HCT116 (cell line): ENCODE results near the gene IGSF3. TPM values are rescaled to one million over a fixed set of nuclear protein-coding genes. Genes with fewer than 3 reads are reported as not detected.

Source experiments
- ATAC-seq: fragments of 200-7000 bp; cut with Tn5 transposase; 2 replicates; pipeline ENCODE4 v1.9.1; 2020; ENCODE audit warnings: mild to moderate bottlenecking, moderate library complexity
- Bru-seq: library from RNA; stranded (reverse); fragments of 400-500 nt; gene quantifications from one replicate; lab custom pipeline; 2021; lab: Mats Ljungman, UMichigan
- BruChase-seq, 2 experiments: library from RNA; stranded (reverse); fragments of 400-500 nt; gene quantifications; one replicate each; lab custom pipeline; 2021; lab: Mats Ljungman, UMichigan
- BruUV-seq: library from RNA; stranded (reverse); fragments of 400-500 nt; replicated peaks from 2 replicates; lab custom pipeline; 2021; lab: Mats Ljungman, UMichigan
- CTCF ChIA-PET: fragments of 300-600 bp; sonication (Branson Sonifier 250); formaldehyde crosslinking; loops from one replicate; lab custom pipeline; 2021; ENCODE audit warnings: antibody characterized with exemption; lab: Charles Lee
- POLR2A ChIA-PET: fragments of 300-600, 350-600 bp; sonication (Branson Sonifier 250); formaldehyde crosslinking; loops from one replicate; lab custom pipeline; 2021; ENCODE audit warnings: antibody characterized with exemption; lab: Charles Lee
- RAD21 ChIA-PET, 2 experiments: fragments of 300-600 bp; sonication (Branson Sonifier 250); formaldehyde crosslinking; loops; one replicate each; lab custom pipeline; 2023; ENCODE audit warnings: low total read pairs in 2 of 2; ENCODE audit not compliant: uncharacterized antibody in 2 of 2, unreplicated experiment in 2 of 2, low non-redundant PET in 1 of 2; lab: Charles Lee
- DNase-seq: peaks from one replicate; pipeline ENCODE4 v3.0.0-alpha.2; 2010; ENCODE audit warnings: low read depth, low spot score
- H2AFZ ChIP-seq: fragments of 200-600 bp; shearing (Covaris generic), sonication (generic); 2 replicates; pipeline ENCODE4 v1.6.1; 2017; ENCODE audit warnings: low read depth, mixed run types, mixed read lengths, antibody characterized with exemption, low read length; ENCODE audit not compliant: poor library complexity, severe bottlenecking
- H3K27ac ChIP-seq: 2 replicates; pipeline ENCODE4 v1.5.1; 2012; ENCODE audit warnings: low read depth, low read length
- H3K27me3 ChIP-seq: fragments of 200-600 bp; sonication (generic); 2 replicates; pipeline ENCODE4 v1.6.1; 2016; ENCODE audit warnings: mixed run types, low read length, mixed read lengths; ENCODE audit not compliant: insufficient read depth
- H3K36me3 ChIP-seq, 2 experiments: fragments of 200-500 bp in 1 of 2; fragments of 200-600 bp in 1 of 2; sonication (Bioruptor generic) in 1 of 2; sonication (generic) in 1 of 2; 2 replicates each; pipeline versions ENCODE4 v1.5.1 to v1.6.1; 2014 to 2016; ENCODE audit warnings: low read length in 2 of 2, inconsistent platforms in 1 of 2, mixed read lengths in 1 of 2, mixed run types in 1 of 2; ENCODE audit not compliant: insufficient read depth in 2 of 2, control insufficient read depth in 1 of 2
- H3K4me1 ChIP-seq, 2 experiments: fragments of 200-600 bp in 1 of 2; sonication (generic) in 1 of 2; 2 replicates each; pipeline versions ENCODE4 v1.5.1 to v1.6.1; 2012 to 2017; ENCODE audit warnings: low read length in 2 of 2, inconsistent platforms in 1 of 2, mild to moderate bottlenecking in 1 of 2, mixed read lengths in 1 of 2, mixed run types in 1 of 2, moderate library complexity in 1 of 2; ENCODE audit not compliant: insufficient read depth in 2 of 2, control insufficient read depth in 1 of 2
- H3K4me2 ChIP-seq: fragments of 200-600 bp; sonication (generic); 2 replicates; pipeline ENCODE4 v1.6.1; 2017; ENCODE audit warnings: mixed run types, low read length, mixed read lengths
- H3K4me3 ChIP-seq, 2 experiments: fragments of 200-600 bp in 1 of 2; sonication (generic) in 1 of 2; replicated peaks in 1 of 2; 2 replicates each; pipeline ENCODE4 v1.5.1; 2011 to 2016; ENCODE audit warnings: low read length in 2 of 2, control low read depth in 1 of 2, low read depth in 1 of 2, mild to moderate bottlenecking in 1 of 2, mixed read lengths in 1 of 2, mixed run types in 1 of 2
- H3K79me2 ChIP-seq: fragments of 200-600 bp; sonication (generic); 2 replicates; pipeline ENCODE4 v1.6.1; 2017; ENCODE audit warnings: mild to moderate bottlenecking, mixed run types, low read length, moderate library complexity, mixed read lengths; ENCODE audit not compliant: insufficient read depth
- H3K9ac ChIP-seq: fragments of 200-600 bp; sonication (generic); 2 replicates; pipeline ENCODE4 v1.6.1; 2016; ENCODE audit warnings: low read length, mixed read lengths
- H3K9me2 ChIP-seq: fragments of 200-600 bp; sonication (generic), shearing (Covaris generic); 2 replicates; pipeline ENCODE4 v1.6.1; 2017; ENCODE audit warnings: mixed run types, mild to moderate bottlenecking, moderate library complexity; ENCODE audit not compliant: insufficient read depth
- H3K9me3 ChIP-seq, 2 experiments: fragments of 200-500 bp in 1 of 2; fragments of 200-600 bp in 1 of 2; sonication (Bioruptor generic) in 1 of 2; sonication (generic) in 1 of 2; 2 replicates each; pipeline ENCODE4 v1.6.1; 2014 to 2017; ENCODE audit warnings: low read length in 2 of 2, mixed read lengths in 2 of 2, inconsistent platforms in 1 of 2, low read depth in 1 of 2, mild to moderate bottlenecking in 1 of 2, mixed run types in 1 of 2, moderate library complexity in 1 of 2; ENCODE audit not compliant: control insufficient read depth in 1 of 2, insufficient read depth in 1 of 2
- H4K20me1 ChIP-seq: fragments of 200-600 bp; sonication (generic), shearing (Covaris generic); 2 replicates; pipeline ENCODE4 v1.6.1; 2017; ENCODE audit warnings: mixed run types, mild to moderate bottlenecking, moderate library complexity; ENCODE audit not compliant: insufficient read depth
- EZH2 ChIP-seq: fragments of 200-600 bp; sonication (generic); IDR thresholded peaks from 2 replicates; pipeline ENCODE4 v1.6.1; 2017; ENCODE audit warnings: antibody characterized with exemption, mixed run types
- POLR2AphosphoS5 ChIP-seq: IDR thresholded peaks from 2 replicates; pipeline ENCODE4 v1.6.1; 2011; ENCODE audit warnings: mild to moderate bottlenecking, low read depth, low read length, moderate library complexity
- REST ChIP-seq: IDR thresholded peaks from 2 replicates; pipeline ENCODE4 v1.6.1; 2012; ENCODE audit warnings: low read depth
- SP1 ChIP-seq: IDR thresholded peaks from 2 replicates; pipeline ENCODE4 v1.6.1; 2012; ENCODE audit warnings: low read depth
- YY1 ChIP-seq: IDR thresholded peaks from 2 replicates; pipeline ENCODE4 v1.6.1; 2011; ENCODE audit warnings: low read length, low read depth, moderate library complexity, mild to moderate bottlenecking; ENCODE audit not compliant: insufficient replicate concordance; ENCODE audit errors: extremely low read depth
- ZFX ChIP-seq: fragments of 450-650 bp; IDR thresholded peaks from 2 replicates; pipeline ENCODE4 v1.6.1; 2017
- intact Hi-C: fragments of 100-400 bp; cut with micrococcal nuclease; formaldehyde crosslinking; loops from 2 replicates; pipeline ENCODE4 v1.10.0; 2022
- long read RNA-seq: library from polyadenylated mRNA; unstranded; transcript quantifications from one replicate; pipeline ENCODE4 v2.0.0, GENCODE V29; 2021; ENCODE audit not compliant: unreplicated experiment
- polyA plus RNA-seq: library from polyadenylated mRNA; unstranded; fragments of >200 nt; gene quantifications from 2 replicates; pipeline ENCODE4 v1.2.1, GENCODE V29; 2012; ENCODE audit warnings: missing spikeins
- total RNA-seq: library from RNA; stranded (reverse); gene quantifications from one replicate; pipeline ENCODE4 v1.2.1, GENCODE V29; 2021; ENCODE audit not compliant: unreplicated experiment
- TF ChIP-seq, protein P1 (sequence below): IDR thresholded peaks from 2 replicates; pipeline ENCODE4 v1.6.1; 2012

IGSF3 gene
- total RNA-seq (18.6 TPM), Bru-seq, nascent RNA (percentile 51 among the genes with signal in this experiment), BruChase-seq, experiment 1, labeled RNA remaining after a 6-hour chase (percentile 67 among the genes with signal in this experiment), BruChase-seq, experiment 2, labeled RNA remaining after a 2-hour chase (percentile 61 among the genes with signal in this experiment)
- 14.1 and 15.5 TPM in 2 replicates for polyA plus RNA-seq
- long read RNA-seq, full-length matches to known transcripts = 3 of 23 reads
- long read RNA-seq, partial matches to known transcripts = 16 of 23 reads
- long read RNA-seq, other reads (novel, unspliced or antisense) = 4 of 23 reads

GRCh38 chr1:116667575-116668105 is at the start of gene IGSF3:
Gene IGSF3, minus strand, starts transcription at chr1:116667733. Its CDS starts 1,407 bp downstream, at chr1:116666326.
- DNase-seq (no peak), ATAC-seq (peak; percentile 93)
- CTCF ChIA-PET = interaction anchor here (0.8 to 1.2 kb wide), 3 partner anchors 10 to 93 kb away, joined by 3 to 5 read pairs (median 4); no protein-coding TSS in a partner anchor
- no TSS peak for BruUV-seq
- H3K9me2 ChIP-seq = no peaks in the 10 kb centered on the region
- peak within 1 kb of the TSS; percentile 94 for H3K4me2 ChIP-seq
- POLR2A ChIA-PET = no interaction called here
- RAD21 ChIA-PET = no interaction called here
- no peaks in the 10 kb centered on the region for H3K79me2 ChIP-seq
- peak; percentile 4 for TF ChIP-seq YY1
- TF ChIP-seq EZH2 = no peak
- TF ChIP-seq REST = no peak
- TF ChIP-seq POLR2AphosphoS5 = peak; percentile 74
- TF ChIP-seq ZFX = no peak; the same call in 1 of the 2 replicates
- TF ChIP-seq, protein P1, sequence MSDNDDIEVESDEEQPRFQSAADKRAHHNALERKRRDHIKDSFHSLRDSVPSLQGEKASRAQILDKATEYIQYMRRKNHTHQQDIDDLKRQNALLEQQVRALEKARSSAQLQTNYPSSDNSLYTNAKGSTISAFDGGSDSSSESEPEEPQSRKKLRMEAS = peak; percentile 24; the same call in 1 of the 2 replicates
- TF ChIP-seq SP1 = no peak
- H3K9me3 ChIP-seq = no peaks in the 10 kb centered on the region
- H3K9ac ChIP-seq = peak within 1 kb of the TSS; percentile 58
- H3K27me3 ChIP-seq = no peaks in the 10 kb centered on the region
- intact Hi-C loops = loop anchor here (2.0 kb wide), 1 partner anchor 25 kb away; no protein-coding TSS in a partner anchor
- peaks cover 3 to 19% of the 10 kb centered on the region in 2 experiments; a peak in 3 of 4 replicates for H3K4me1 ChIP-seq
- peak within 1 kb of the TSS; percentile 83 for H2AFZ ChIP-seq
- no peaks in the 10 kb centered on the region for H4K20me1 ChIP-seq
- no peaks in the 10 kb centered on the region for H3K36me3 ChIP-seq
- no peak within 1 kb of the TSS; the same call in 1 of the 2 replicates for H3K27ac ChIP-seq
- peak within 1 kb of the TSS; percentile 58 to 78 for H3K4me3 ChIP-seq
